D341Med (cell line): Measurements from ENCODE around the gene MYH6.
A peak's percentile ranks its signal among the peaks of the same experiment; 100 is the strongest.

Source experiments
- DNase-seq: peaks from one replicate; pipeline ENCODE4 v3.0.0; 2012; ENCODE audit warnings: low spot score

The MYH6 gene

DNA sequence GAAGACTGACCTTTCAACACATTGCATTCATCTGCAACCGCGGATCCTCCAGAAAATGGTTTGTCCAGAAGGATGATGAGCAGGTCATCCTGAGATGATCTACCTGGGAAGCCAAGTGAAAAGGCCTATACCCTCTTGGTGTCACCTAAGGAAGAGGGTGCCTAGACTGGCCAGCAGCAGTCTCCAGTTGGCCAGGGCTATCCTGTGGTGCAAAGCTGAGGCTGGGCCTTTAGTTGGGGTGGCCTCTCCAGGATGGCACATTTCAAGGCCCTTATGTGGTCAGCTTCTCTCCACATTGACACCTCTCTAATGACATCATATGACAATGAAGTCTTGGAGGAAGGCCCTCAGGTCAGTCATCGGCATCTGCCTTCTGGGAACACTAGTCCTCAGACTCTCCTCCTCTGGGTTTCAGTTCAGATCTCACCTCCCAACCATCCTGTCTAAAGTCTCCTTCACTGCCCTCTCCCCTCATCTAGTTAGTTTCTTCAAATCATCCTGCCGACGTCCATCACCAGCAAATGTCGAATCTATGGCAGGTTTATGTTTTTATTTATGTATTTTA lies 52.1 kb downstream of the MYH6 start:
- DNase-seq: no peak

- no peak for DNase-seq
These were observed 53.1 kb downstream of the MYH6 start for GRCh38 chr14:23354990-23355389.

DNA sequence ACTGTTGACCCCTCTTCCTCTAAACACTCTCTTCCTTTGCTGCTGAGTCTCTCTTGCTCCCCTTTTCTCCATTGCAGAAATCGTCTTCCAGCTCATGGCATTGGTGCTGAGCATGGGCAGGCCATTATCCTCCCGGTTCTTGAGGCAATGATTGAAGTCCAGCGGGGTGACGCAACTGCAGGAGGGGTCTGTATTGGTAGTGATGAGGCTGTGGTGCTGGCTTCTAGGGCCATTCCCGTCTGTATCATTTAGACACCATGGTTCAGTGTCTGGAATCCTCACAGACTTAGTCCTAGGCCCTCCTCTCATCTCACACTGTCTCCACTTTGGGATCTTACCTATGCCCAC lies 54.7 kb downstream of the MYH6 start:
- DNase-seq: no peak

DNA sequence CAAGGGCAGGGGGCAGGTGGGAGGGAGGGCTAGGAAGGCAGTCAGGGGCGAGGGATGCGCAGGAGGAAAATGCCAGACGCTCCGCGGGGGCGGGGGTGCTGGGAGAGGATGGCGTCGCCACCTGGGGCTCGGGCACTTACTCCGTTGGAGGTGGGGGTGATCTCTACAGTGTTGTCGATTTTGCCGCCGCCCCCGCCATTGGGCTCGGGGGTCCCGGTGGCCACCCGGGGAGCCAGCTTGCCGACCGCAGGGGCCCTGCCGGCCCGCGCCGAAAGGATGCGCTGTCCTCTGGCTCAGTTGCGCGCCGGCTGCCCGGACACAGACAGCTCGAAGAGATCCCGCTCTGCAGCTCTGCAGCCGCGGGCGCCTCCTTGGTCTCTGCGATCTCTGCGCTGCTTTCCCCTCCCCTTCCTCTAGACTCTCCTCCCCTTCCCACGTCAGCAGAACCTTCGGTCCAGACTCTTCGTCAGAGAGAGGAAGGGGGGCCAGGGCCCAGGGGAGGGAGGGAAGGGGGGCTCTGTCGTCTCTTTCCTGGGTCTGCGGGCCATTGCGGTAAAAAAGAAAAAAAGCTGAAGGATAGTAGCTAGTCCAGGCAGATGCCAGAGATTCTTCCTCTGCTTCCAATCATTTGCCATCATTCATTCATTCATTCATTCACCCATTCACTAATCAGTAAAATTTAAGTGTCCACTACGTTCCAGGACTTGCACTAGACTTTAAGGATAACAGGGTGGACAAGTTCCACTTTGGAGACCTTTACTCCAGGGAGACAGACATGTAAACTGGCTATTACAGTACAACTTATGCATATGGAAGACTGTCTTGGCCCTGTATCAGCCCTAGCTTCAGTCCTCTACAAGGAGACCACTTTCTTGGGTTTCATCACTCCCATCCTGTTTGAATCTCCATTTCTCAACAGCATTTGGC lies 55.3 kb downstream of the MYH6 start, which contains the start of gene SLC22A17:
TSS of gene SLC22A17 (minus strand) at position 382 of the 927 bp plus-strand sequence.
- peak; percentile 82 for DNase-seq

DNA sequence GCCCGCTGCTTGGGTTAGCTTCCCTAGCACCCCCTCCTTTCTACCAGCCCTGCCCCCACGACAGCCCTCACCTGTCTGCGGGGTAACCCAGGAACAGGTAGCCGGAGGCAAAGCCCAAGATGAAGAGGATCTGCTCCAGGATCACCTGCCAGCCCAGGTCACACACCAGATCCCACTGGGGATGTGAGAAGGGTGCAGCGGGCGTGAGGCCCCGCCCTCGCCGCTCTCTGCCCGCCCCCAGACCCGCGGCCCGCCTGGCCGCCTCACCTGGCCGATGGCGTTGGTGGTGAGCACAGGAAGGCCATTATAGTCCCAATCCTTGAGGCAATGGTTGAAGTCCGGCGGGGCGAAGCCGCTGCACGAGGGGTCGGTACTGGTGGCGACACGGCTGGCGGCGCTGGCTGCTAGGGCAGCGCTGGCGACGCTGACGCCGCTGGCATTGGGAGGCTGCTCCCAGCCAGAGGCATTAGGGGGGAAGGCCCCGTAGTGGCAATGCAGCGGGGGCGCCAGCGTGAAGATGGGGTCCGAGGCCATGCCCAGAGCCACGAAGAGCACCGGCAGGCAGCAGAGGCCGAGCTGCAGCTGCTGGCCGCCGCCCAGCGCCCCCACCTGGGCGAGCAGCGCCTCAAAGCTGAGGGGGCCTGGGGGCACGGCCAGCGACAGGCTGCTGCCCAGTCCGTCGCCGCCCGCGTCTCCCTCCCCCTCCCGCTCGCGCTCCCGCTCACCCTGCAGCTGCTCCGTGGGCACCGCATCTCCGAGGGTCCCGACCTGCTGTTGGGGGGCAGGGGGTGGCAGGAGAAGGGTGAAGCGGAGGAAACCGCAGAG lies 56.2 kb downstream of the MYH6 start:
- peak; percentile 65 for DNase-seq

- no peak for DNase-seq
These were observed 58.8 kb downstream of the MYH6 start for GRCh38 chr14:23349156-23349845.

- no peak for DNase-seq
These were observed 59.8 kb downstream of the MYH6 start for GRCh38 chr14:23348297-23348655.

- DNase-seq: no peak
These were observed 60.4 kb downstream of the MYH6 start for GRCh38 chr14:23347406-23348296.

DNA sequence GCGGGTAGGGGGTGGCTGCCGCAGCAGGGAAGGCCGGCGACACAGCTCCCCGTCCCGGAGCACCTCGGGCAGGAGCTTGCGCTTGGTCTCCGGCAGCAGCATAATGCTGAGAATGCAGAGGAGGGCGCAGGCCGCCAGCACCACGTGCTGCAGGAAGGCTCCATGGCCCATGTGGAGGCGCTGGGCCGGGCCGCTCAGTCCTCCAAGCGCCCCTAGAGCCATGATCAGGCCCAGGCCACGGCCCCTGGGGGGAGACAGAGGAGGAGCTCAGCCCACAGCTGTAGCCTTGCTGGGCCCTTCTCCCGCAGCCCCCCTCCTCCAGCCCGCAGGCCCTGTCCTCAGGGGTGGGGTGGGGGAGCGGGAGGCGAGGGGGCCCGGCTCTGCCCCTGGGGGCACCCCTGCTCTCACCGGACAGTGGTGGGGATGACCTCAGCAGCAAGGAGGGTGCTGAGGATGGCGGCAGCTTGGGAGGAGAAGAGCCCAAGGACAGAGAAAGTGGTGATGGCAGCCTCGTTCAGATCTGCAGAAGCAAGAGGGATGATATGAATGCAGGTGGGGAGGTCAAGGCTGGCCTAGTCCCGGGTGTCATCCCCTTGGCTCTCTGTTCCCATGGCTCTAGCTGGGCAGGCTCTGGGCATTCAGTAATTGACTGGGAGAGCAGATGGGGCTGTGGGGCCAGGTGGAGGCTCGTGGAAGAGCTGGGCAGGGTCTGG lies 61.2 kb downstream of the MYH6 start:
- DNase-seq: no peak

- no peak for DNase-seq
These were observed 61.9 kb downstream of the MYH6 start for GRCh38 chr14:23345987-23346692.

GRCh38 chr14:23344481-23344880 lies 63.6 kb downstream of the MYH6 start:
- no peak for DNase-seq

GRCh38 chr14:23339506-23340268 lies 68.4 kb downstream of the MYH6 start:
- no peak for DNase-seq

- DNase-seq: no peak
These were observed 72.5 kb downstream of the MYH6 start for GRCh38 chr14:23335623-23336022.
